GM10248 (cell line): Measurements from ENCODE around the gene LENG8.

Experiments used
- CTCF ChIA-PET: fragments of 300-600 bp; sonication (Branson Sonifier 250); formaldehyde crosslinking; extraction: SDS; loops from one replicate; lab custom pipeline; 2021; ENCODE audit warnings: antibody characterized with exemption; lab: Yijun Ruan, JAX
- POLR2A ChIA-PET: fragments of 350-650 bp; sonication (Branson Sonifier 250); formaldehyde crosslinking; extraction: SDS; loops from one replicate; lab custom pipeline; 2020; ENCODE audit warnings: antibody characterized with exemption; lab: Yijun Ruan, JAX
- DNase-seq: peaks from one replicate; pipeline ENCODE4 v3.0.0; 2012; ENCODE audit errors: extremely low spot score
- CTCF ChIP-seq: IDR thresholded peaks from 2 replicates; pipeline ENCODE4 v1.5.1; 2012; ENCODE audit warnings: mild to moderate bottlenecking, low read depth; ENCODE audit errors: extremely low read depth, missing control alignments, control extremely low read depth

The LENG8 gene

GRCh38 chr19:54416695-54417491 lies 32.1 kb upstream of the LENG8 start:
- TF ChIP-seq CTCF: no peak
- ChIA-PET POLR2A (interaction anchor here (0.5 kb wide), 1 partner anchor 1158 kb away, joined by 4 read pairs; no protein-coding TSS in a partner anchor), CTCF (interaction anchor here (1.7 kb wide), 1 partner anchor 26 kb away, joined by 7 read pairs; no protein-coding TSS in a partner anchor)
- DNase-seq: no peak

- DNase-seq: peak; percentile 71
- CTCF ChIA-PET: no interaction called here
- no peak for TF ChIP-seq CTCF
- POLR2A ChIA-PET: no interaction called here
Observed at GRCh38 chr19:54418030-54418929, 30.7 kb upstream of the LENG8 start.

DNA sequence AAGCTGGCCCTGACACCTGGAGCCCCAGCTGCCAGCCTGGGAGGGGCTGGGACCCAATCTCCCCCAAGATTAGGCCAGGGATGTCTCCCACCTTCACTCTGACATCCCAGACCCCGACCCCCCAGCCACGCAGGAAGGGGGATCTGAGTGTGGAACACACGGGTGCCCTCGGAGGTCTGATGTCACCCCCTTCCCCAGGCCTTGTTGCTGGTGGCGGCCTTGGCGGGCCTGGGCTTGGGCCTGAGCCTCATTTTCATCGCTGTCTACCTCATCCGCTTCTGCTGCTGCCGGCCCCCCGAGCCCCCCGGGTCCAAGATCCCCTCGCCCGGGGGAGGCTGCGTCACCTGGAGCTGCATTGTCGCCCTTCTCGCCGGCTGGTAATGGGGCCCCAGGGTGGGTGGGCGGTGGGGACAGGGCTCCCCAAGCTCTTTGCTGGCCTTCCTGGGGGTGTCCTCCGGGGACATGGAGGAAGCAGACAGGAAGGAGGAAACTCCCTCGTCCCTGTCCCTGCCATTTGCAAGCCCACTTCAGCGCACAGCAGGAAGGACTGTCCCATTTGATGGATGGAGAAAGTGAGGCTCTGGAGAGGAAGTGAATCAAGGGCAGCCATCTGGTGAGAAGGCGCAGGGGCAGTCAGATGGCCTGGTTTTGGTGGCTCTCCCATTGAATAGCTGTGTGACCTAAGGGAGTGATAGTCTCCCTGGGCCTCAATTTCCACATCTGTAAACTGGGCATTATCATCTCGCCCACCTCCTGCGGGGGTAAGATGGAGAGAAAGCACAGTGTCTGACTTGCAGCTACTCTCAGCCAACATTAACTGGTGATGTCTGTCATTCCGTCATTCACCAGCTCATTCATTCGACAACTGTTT lies 29.8 kb upstream of the LENG8 start:
- no peak for DNase-seq
- ChIA-PET CTCF (interaction anchor here (0.8 to 1.3 kb wide), 3 partner anchors 9 to 154 kb away, joined by 3 to 4 read pairs (median 4); no protein-coding TSS in a partner anchor), POLR2A (no interaction called here)
- TF ChIP-seq CTCF: no peak

- ChIA-PET POLR2A (interaction anchor here (0.6 kb wide), 1 partner anchor 57 kb away, joined by 4 read pairs; no protein-coding TSS in a partner anchor), CTCF (interaction anchor here (1.0 to 1.3 kb wide), 2 partner anchors 8 to 29 kb away, joined by 4 read pairs; no protein-coding TSS in a partner anchor)
- DNase-seq: no peak
- no peak for TF ChIP-seq CTCF
Observed at GRCh38 chr19:54420068-54420382, 29.0 kb upstream of the LENG8 start.

- POLR2A ChIA-PET: interaction anchor here (0.6 kb wide), 1 partner anchor 57 kb away, joined by 4 read pairs; no protein-coding TSS in a partner anchor
Observed at GRCh38 chr19:54420383-54421168, 28.4 kb upstream of the LENG8 start.

More at GRCh38 chr19:54420383-54421168, 28.4 kb upstream of the LENG8 start:
- DNase-seq: no peak
- TF ChIP-seq CTCF: no peak
- CTCF ChIA-PET: interaction anchor here (1.3 kb wide), 1 partner anchor 29 kb away, joined by 4 read pairs; no protein-coding TSS in a partner anchor
